Dermis microvascular lymphatic vessel endothelial cell (primary cell): ENCODE data around the gene COL9A3. TPM values are rescaled to one million over a fixed set of nuclear protein-coding genes. Genes with fewer than 3 reads are reported as not detected.

Experiments
- DNase-seq, 2 donors: peaks; one replicate each; pipeline versions ENCODE4 v3.0.0 to v3.0.0-alpha.2; 2010; ENCODE audit warnings: low read depth in 2 of 2
- total RNA-seq: library from RNA; depleted of rRNA; stranded (reverse); fragments of >200 nt; gene quantifications from 2 replicates; pipeline ENCODE4 v1.2.1, GENCODE V29; 2014

Gene COL9A3
- total RNA-seq, result 0.38 and 1.0 TPM in 2 replicates

DNA sequence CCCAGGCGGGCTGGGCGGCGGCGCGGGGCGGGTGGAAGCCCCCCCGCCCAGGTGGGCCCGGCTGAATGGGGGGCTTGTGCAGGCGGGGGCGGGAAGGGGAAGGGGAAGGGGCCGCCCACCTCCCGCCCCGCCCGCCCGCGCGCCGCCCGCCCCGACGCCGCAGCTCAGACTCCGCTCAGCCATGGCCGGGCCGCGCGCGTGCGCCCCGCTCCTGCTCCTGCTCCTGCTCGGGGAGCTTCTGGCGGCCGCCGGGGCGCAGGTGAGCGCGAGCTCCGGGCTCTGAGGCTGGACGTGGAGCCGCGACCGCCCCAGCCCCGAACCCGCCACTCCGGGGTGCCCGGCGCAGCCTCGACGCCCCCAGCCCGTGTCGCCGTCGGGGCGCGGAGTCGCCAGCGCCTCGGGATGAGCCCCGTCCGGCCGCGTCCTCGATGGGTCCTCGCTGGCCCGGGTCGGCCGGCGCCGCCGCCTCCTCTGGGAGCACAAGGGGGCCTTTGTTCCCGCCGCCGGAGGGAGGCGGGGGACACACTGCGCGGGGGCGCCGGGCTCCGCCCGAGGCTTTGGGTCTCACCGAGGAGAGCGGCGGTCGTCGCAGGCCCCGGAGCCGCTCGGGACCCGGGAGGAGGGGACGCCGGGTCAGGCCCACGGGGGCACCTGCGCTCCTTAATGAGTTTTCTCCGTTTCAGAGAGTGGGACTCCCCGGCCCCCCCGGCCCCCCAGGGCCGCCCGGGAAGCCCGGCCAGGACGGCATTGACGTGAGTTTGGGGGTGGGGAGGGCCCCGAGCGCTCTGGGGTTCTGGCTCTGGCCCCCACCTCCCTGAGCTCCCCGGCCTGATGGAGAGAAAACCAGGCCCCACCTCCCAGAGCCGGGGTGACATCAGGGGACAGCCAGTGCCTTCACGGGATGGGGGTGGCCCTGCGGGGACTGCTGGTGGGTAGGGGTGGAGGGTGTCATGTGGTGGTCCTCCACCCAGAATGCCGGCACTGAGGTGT lies at the start of gene COL9A3:
TSS of gene COL9A3 (plus strand) at position 167 of the 990 bp plus-strand sequence. CDS start at position 182, 15 bp downstream.
- DNase-seq, result no peak

DNA sequence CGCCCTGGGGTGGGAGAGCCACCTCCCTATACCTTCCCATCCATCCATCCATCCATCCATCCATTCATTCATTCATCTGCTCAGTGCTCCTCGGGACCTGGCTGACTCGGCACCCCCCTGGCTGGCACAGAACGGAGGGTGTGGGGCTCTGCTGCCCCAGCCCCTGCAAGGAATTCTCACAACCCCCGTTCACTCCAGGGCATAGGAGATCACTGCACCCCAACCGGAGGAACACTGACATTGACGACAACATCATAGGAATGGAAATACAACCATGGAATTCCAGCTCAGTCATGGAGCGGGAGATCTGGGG lies 48.7 kb upstream of the COL9A3 start:
- DNase-seq, result no peak

DNA sequence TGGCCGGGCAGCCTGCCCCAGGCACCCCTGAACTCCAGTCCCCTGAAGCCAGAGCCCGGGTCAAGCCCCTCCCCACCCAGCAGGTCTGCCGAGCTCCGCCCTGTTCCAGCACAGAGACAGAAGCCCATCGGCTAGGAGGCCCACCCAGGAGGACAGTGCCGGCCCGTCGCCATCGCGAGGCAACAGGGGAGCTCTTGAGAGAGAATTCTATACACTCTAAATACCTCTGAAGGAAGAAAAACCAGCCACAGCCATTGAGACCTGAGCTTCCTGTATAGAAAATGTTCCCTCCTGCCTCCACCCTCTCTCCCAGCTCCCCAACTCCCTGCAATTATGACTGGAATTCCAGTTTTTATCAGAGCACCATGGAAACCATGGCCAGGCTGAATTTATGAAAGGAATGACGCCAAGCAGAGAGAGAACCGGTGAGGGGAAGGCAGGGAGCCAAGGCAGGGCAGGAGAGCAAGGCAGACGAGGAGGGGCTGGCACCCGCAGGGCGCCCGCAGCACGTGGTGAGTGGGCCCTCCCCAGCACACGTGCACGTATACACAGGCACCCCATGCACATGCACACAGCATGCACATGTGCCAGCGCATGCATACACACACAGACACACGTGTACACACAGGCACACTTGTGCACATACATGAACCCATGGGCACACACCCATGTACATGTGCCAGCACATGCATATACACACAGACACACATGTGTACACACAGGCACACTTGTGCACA lies 48.1 kb upstream of the COL9A3 start:
- DNase-seq, result no peak

DNA sequence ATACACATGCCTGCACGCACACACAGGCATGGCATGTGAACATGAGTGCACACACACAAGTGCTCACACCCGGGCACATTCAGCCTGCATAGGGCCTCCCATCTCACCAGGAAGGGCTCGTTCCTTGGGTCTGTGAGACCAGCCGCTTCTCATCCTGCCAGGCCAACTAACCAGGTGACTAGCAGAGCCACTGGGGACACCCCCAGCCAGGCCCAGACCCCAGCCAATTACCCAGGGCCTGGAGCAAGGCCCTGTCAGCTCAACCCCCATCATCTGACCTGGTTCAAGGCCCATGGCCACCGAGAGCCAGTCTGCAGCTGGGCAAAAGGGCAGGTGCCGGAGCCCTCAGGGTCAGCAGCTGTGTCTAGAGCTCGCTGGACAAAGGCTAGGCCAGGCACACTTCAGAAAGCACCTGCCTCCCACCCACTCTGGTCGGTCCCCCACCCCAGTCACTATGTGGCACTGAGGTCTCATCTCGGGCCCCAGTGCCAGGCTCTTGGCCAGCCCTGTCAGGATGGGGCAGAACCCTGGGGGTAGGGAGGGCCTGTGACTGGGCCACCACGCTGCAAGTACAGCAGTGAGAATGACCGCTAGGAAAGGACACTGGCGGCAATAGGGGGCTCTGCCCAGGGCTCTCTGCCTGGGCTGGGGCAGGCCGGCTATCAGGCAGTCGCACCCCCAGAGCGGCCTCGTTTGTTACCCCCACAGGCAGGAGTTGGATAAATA lies 47.3 kb upstream of the COL9A3 start:
- DNase-seq, result no peak

DNA sequence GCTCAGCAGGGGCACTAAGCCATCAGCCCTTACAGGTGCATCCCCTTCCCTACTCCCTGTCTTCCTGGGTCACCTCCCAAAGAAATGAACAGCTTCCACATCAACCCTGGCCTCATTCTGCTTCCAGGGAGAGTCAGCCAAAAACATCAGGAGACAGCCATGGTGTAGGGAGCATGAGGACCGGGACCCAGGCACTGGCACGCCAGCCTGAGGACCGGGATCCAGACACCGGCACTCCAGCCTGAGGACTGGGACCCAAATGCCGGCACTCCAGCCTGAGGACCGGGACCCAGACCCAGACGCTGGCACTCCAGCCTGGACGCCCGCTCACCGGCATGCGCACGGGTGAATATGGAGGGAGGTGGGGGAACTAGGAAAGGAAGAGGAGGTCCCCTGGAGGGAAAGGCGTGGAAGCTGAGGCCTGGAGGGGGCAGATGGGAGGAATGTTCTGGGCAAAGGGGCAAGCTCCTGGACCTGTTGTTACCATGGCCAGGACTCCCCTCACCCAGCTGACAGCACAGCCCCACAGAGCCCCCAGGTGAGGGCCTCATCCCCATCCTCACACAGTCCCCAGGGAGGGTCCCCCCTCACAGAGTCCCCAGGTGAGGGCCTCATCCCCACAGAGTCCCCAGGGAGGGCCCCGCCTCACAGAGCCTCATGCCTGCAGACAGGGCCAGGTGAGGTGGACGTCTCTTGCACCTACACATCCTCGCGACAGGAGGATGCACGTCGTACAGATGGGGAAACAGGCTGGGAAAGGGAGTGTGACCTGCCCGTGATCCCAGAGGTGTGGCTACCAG lies 46.5 kb upstream of the COL9A3 start:
- no peak for DNase-seq

DNA sequence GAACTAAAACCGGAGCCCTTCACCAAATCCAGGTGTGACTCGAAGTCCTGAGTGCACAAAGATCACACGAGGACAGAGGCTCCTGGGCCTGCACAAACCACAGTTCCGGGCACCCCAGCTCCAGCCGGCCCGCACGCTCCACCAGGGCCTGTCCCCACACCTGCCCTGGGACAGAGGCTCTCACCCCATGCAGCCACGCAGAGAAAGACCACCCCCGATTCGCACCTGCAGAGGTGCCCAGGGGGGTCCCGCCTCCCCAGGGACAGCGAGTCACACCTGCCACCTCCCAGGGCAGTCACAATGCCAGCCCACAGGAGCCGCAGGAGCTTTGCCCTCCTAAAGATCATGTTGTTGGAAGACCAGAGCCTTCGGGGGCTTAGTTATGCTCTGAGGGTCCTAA lies 45.9 kb upstream of the COL9A3 start:
- no peak for DNase-seq

DNA sequence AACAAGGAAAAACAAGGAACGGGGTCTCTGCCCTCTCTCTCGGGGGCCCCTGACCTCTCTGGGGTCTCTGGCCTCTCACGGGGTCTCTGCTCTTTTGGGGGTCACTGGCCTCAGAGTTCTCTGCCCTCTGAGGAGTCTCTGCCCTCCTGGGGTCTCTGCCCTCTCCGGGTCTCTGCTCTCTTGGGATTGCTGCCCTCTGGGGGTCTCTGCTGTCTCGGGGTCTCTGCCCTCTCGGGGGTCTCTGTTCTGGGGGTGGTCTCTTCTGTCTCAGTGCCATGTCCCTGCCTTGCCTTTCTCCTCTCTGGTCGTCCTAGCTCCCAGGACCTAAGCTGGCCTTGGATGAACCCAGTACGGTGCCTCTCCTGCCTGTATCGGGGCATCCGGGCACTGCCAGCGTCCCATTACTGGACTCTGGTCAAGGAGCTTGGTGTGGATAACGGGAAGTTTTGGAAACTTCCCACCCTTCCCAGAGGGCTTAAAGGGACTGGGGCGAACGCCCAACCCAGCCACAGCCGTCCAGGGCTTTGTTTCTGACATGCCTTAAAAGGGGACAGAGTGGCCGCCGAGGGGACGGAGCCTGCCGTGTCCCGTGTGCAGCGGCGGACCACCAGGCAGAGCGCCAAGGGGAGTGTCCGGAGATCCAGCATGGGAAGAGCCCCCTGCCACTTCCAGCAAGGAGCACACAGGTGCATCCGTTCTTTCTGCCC lies 45.3 kb upstream of the COL9A3 start:
- no peak for DNase-seq

DNA sequence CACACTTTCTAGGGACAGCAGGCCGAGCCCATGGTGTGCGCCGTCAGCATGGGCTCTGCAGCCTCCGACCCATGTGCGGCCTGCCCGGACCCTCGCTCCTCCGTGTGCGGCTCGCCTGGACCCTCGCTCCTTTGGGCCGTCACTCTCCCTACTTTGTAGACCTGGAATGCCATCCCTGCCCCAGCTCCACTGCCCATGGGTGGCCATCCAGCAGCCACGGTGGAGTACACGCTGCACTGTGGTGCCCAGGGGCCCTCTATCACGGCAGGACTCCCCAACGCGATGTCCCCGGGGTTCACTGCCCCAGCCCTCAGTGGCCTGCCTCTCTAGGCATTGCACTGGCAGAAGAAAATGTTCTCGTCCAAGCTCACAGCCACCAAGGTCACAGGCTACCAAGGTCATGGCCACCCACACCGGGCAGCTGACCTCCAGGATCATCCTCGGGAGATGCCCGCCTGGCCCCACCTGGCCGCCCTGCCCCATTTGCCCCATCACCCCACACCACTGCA lies 44.7 kb upstream of the COL9A3 start:
- DNase-seq, result no peak

DNA sequence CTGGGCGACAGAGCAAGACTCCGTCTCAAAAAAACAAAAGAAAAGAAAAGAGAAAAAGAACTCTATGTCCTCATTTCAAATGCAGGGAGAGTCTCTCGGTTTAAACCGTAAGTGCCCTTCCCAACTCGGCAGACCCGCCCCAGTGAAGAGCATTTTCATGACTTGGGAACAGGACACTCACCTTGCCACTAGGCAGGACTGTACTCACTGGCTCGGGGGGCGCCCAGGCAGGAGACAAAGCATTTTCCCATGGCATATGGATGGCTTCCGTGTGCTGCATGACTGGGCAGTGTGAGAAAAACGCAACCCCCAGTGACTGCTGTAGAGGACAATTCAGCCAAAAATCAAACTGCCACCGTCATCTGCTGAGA lies 44.2 kb upstream of the COL9A3 start:
- DNase-seq, result no peak

DNA sequence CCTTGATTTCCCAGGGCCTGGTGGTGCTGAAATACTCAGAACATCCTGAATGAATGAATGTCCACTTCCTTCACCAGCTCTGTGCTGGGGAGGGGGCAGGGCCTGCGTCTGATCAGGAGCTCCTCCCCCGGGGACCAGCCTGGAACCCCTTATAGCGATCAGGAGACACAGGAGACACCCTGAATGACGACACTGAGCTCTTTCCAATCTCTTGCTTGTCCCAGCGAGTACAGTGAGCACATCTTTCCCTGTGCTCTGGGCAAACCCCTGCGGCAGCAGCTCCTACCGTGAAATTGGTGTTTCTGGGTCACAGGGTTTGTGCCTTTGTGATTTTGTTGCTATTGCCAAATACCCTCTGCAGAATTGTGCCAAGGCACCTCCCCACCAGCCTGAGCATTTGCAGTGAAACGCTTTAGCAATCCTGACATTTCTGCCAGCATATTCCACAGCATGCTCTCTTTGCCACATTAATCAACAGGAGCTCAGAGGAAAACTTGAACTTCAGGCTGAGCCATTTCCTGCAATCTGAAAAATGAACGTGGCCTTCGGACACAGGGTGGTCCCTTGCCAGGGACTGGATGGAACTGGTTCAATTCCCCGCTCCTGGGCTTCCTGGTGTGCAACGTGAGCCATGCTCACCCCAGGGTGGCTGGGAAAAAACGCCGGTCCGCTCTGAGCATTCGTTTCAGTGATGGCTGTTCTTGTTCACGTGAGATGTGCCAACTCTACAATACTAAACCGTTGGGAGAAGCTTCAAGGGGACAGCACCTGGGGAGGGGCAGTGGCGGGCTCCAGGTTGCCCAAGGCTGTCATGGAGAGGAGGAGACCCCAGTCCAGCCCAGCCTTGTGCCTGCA lies 43.6 kb upstream of the COL9A3 start:
- peak in 1 of 2 donors; percentile 47 for DNase-seq

DNA sequence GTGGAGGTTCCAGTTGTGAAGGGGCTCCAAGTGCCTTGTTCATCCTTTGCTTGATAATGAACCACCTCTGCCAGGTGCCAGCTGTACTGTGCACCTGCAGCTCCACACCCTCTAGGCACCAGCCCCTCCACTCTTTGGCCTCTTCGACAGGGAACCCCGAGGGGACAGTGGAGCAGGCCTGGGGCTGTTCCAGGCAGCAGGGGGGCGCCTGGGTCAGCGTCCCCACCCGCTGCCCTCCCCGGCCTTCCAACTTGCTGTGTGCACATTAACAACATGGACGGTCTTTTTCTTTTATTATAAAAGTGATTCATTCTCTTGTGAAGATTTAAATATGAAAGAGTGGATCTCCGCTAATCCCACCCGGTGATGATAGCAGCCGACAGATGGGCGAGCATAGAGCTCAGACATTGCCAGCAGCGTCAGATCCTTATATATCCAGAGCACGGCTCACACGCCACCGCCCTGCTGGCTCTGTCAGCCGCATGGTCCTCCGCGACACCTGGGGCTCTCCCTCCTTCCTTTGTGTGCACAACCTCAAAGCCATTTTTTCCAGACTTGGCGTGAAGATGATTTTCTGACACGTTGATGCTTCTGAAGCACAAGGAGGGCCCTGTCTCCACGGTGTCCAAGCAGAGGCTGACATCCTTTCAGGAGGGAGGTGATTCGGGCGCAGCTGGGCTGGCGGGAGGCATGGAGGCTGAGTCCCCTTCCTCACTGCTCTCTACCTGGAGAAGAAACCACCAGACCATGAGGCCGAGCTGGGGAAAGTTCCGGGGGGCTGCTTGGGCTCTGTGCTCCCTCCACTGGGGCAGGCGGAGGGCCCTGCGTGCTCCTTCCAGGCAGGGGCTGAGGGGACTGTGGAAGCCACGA lies 42.8 kb upstream of the COL9A3 start:
- no peak for DNase-seq

DNA sequence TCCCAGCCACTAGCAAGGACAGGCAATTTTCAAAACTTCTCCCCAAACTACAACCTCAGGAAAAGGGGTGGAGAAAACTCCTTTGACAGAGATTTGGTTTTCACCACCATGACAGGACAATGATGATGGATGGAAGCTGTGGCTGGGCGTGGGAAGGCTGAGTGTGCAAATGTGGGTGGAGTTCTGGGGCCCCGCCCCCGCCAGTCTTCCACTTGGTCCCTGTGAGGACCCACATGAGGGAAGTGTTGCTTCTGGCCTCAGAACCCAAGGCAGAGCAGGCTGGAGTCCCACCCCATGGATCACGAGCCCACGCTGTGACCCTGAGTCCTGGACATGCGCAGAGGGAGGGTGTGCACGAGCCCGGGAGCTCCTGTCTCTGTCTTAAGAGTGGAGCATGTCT lies 42.1 kb upstream of the COL9A3 start:
- DNase-seq, result no peak

DNA sequence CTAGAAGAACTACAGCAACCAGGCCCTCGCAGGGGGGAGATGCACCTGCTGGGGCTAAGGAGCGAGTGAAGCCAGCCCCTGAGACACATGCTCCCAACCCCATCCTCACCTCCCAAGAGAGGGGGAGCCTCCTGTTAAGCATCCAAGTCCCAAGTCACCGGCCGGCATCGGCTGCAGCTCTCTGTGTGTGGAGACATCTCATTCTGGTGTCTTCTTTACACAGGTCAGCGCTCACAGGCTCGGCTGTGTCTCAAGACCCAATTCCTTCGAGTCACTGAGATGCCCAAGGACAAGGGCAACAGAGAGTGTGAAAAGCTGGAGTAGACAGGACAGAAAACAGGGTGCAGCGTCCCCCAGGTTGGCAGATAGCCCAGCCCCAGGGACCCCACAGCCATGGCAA lies 41.6 kb upstream of the COL9A3 start:
- no peak for DNase-seq

DNA sequence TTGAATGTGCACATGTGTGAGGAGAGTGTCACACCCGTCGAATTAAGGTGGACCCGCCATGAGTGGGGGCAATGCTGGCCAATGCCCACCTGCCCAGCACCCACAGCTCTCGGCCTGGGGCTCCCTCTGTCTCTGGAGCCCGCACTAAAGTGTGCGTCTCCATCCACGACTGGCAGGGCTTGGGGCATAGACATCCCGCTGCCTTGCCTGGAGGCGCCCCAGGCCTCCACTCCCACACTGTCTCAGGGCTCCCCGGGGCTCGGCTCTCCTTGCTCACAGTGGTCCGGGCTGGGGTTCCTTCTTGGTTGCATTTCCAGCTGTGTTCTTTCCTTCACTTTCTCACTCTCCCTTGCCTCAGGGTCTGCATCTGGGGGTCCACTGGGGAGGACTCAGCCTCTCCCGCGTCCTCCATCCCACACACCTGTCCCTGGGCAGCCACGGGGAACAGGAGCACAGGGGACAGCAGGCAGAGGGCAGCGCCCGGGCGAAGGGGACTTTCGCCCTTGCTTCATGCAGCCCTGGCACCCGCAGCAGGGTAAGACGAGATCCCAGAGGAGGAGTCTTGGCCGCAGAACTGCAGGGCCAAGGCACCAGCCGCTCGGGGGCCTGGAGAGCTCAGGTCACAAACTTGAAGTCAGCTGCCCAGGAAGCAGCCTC lies 40.7 kb upstream of the COL9A3 start:
- no peak for DNase-seq

DNA sequence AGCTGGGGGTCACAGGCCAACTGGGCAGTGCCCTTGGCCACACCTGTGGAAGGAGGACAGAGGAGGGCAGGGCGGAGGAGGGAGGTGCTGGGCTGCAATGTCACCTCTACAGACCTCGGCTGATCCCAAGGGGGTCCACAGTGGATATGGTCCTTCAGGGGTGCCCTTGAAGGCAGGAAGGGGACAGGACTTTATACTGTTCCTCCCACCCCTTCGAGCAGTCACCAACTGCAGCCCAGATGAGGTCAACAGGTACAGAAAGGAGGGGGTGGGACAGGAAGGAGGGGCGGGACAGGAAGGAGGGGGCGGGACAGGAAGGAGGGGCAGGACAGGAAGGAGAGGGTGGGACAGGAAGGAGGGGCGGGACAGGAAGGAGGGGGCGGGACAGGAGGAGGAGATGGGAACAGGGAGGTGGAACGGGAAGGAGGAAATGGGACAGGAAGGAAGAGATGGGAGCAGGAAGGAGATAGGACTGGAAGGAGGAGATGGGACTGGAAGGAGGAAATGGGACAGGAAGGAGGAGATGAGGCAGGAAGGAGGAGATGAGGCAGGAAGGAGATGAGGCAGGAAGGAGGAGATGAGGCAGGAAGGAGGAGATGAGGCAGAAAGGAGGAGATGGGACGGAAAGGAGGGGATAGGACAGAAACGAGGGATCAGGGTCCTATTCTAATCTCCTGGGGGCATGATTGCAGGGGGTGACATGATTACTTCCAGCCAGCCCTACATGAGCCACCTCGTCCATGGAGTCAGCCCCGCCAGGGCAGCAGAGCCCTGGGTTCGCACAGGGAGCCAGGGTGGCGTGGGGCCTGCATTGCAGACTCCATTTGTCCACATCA lies 39.9 kb upstream of the COL9A3 start:
- DNase-seq, result no peak

DNA sequence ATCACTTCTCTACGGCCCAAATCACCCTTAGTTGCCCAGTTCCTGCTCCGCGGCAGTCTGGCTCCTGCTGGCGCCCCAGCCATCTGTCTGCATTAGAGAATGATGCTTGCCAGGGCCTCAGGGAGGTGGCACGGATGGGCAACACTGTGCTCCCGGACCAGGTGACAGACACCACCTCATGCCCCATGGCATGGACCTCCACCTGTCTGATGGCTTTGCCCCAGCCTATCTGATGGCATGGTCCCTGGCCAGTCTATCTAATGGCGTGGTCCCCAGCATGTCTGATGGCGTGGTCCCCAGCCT lies 39.4 kb upstream of the COL9A3 start:
- DNase-seq, result no peak

DNA sequence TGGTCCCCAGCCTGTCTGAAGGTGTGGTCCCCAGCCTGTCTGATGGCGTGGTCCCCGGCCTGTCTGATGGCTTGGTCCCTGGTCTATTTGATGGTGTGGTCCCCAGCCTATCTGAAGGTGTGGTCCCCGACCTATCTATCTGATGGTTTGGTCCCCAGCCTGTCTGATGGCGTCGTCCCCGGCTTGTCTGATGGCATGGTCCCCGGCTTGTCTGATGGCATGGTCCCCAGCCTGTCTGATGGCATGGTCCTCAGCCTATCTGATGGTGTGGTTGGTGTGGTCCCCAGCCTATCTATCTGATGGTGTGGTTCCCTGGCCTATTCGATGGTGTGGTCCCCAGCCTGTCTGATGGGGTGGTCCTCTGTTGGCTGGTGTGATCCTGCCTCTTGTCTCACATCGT lies 38.8 kb upstream of the COL9A3 start:
- no peak for DNase-seq
